Activated T-cell treated with anti-CD3 and anti-CD28 coated beads for 4 hours (primary cell): Measurements from ENCODE around the gene GRAP2.

Experiments used
- DNase-seq: peaks from one replicate; pipeline ENCODE4 v3.0.0-alpha.2; 2020

The GRAP2 gene

GRCh38 chr22:40019100-40019499 lies 118.2 kb downstream of the GRAP2 start:
- DNase-seq: no peak

- no peak for DNase-seq
These were observed 120.1 kb downstream of the GRAP2 start for GRCh38 chr22:40020956-40021355.

- DNase-seq: no peak
These were observed 120.6 kb downstream of the GRAP2 start for GRCh38 chr22:40021401-40022000.

- DNase-seq: no peak
These were observed 121.8 kb downstream of the GRAP2 start for GRCh38 chr22:40022536-40023240.
